ENCODE data around the gene ATP2A1. TPM values are rescaled to one million over a fixed set of nuclear protein-coding genes. Genes with fewer than 3 reads are reported as not detected.
A peak's percentile ranks its signal among the peaks of the same experiment; 100 is the strongest.

The ATP2A1 gene
- total RNA-seq, 2 donors from 2014 or later: 0.40 to 2.9 TPM

- H3K4me3 ChIP-seq: peak overlapping the region; percentile 97
- DNase-seq: peak; percentile 38
- no peaks in the 10 kb centered on the region for H3K27me3 ChIP-seq
- no peaks in the 10 kb centered on the region for H3K9me3 ChIP-seq
- peak overlapping the region; percentile 98 to 99 for H3K9ac ChIP-seq (ENCODE audit: low read depth in 2 of 2, low read length in 2 of 2)
- TF ChIP-seq, protein P1, sequence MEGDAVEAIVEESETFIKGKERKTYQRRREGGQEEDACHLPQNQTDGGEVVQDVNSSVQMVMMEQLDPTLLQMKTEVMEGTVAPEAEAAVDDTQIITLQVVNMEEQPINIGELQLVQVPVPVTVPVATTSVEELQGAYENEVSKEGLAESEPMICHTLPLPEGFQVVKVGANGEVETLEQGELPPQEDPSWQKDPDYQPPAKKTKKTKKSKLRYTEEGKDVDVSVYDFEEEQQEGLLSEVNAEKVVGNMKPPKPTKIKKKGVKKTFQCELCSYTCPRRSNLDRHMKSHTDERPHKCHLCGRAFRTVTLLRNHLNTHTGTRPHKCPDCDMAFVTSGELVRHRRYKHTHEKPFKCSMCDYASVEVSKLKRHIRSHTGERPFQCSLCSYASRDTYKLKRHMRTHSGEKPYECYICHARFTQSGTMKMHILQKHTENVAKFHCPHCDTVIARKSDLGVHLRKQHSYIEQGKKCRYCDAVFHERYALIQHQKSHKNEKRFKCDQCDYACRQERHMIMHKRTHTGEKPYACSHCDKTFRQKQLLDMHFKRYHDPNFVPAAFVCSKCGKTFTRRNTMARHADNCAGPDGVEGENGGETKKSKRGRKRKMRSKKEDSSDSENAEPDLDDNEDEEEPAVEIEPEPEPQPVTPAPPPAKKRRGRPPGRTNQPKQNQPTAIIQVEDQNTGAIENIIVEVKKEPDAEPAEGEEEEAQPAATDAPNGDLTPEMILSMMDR (IDR thresholded peaks at IDR 0.05): no peak
- peak overlapping the region; percentile 79 for H3K27ac ChIP-seq
- H3K36me3 ChIP-seq: peaks cover 17% of the 10 kb centered on the region
- peaks cover 8% of the 10 kb centered on the region for H3K4me1 ChIP-seq
- intact Hi-C loops (cut with DNase I): no loop called here
Measured at GRCh38 chr16:28845761-28846079, 32.6 kb upstream of the ATP2A1 start.

- Histone ChIP-seq H3K4me1 (peaks cover 8% of the 10 kb centered on the region), H3K9me3 (no peaks in the 10 kb centered on the region), H3K9ac (ENCODE audit: low read depth in 2 of 2, low read length in 2 of 2) (peak within 1 kb of the TSS; percentile 98 to 99), H3K27me3 (no peaks in the 10 kb centered on the region), H3K4me3 (peak within 1 kb of the TSS; percentile 97), H3K27ac (peak within 1 kb of the TSS; percentile 79), H3K36me3 (peaks cover 17% of the 10 kb centered on the region)
- intact Hi-C loops (cut with DNase I): no loop called here
- peak; percentile 97 for DNase-seq
- TF ChIP-seq, protein P1 (IDR thresholded peaks at IDR 0.05): peak; percentile 60
Measured at GRCh38 chr16:28846080-28846932, 32.0 kb upstream of the ATP2A1 start, which contains the start of gene TUFM. TSS of gene TUFM (minus strand) at chr16:28846348. CDS start at chr16:28846269, 79 bp downstream.

GRCh38 chr16:28846933-28847273, 31.4 kb upstream of the ATP2A1 start:
- no peak for DNase-seq
- H3K9me3 ChIP-seq: no peaks in the 10 kb centered on the region
- peak overlapping the region; percentile 97 to 99 for H3K9ac ChIP-seq (ENCODE audit: low read depth in 2 of 2, low read length in 2 of 2)
- peak overlapping the region; percentile 79 for H3K27ac ChIP-seq
- H3K27me3 ChIP-seq: no peaks in the 10 kb centered on the region
- TF ChIP-seq, protein P1 (IDR thresholded peaks at IDR 0.05): no peak
- peak overlapping the region; percentile 97 for H3K4me3 ChIP-seq
- intact Hi-C loops (cut with DNase I): no loop called here
- peaks cover 8% of the 10 kb centered on the region for H3K4me1 ChIP-seq
- H3K36me3 ChIP-seq: peaks cover 17% of the 10 kb centered on the region

DNA sequence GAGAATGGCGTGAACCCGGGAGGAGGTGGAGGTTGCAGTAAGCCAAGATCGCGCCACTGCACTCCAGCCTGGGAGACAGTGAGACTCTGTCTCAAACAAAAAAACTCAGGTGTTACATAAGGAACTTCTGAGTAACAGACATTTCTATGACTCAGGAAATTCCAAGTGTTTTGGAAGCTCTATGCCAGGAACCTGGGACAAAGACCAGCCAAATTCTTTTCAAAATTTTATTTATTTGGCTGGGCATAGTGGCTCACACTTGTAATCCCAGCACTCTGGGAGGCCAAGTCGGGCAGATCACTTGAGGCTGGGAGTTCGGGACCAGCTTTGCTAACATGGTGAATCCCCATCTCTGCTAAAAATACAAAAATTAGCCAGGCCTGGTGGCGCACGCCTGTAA, 19.9 kb upstream of the ATP2A1 start:
- no peak for DNase-seq
- no peak overlapping the region for H3K9ac ChIP-seq (ENCODE audit: low read depth in 2 of 2, low read length in 2 of 2)
- no peaks in the 10 kb centered on the region for H3K27me3 ChIP-seq
- intact Hi-C loops (cut with DNase I): no loop called here
- H3K9me3 ChIP-seq: no peaks in the 10 kb centered on the region
- no peak overlapping the region for H3K27ac ChIP-seq
- H3K4me1 ChIP-seq: no peaks in the 10 kb centered on the region
- H3K4me3 ChIP-seq: no peak overlapping the region
- TF ChIP-seq, protein P1 (IDR thresholded peaks at IDR 0.05): no peak
- no peaks in the 10 kb centered on the region for H3K36me3 ChIP-seq

DNA sequence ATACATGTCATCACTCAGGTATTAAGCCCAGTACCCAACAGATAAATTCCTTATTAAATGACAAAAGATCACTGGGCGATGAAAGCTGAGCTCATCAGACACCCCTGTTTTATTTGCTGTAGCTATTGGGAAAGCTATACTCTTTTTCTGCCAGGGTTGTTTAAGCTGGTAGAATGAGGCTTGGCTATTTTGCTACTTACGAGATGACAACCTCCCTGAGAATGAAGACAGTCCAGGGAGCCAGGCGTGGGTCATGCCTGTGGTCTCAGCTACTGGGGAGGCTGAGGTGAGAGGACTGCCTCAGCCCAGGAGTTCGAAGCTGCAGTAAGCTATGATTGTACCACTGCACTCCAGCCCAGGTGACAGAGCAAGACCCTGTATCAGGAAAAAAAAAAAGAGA, 19.0 kb upstream of the ATP2A1 start:
- no peaks in the 10 kb centered on the region for H3K27me3 ChIP-seq
- H3K4me1 ChIP-seq: peaks cover 1% of the 10 kb centered on the region
- no peak overlapping the region for H3K27ac ChIP-seq
- intact Hi-C loops (cut with DNase I): no loop called here
- no peak overlapping the region for H3K9ac ChIP-seq (ENCODE audit: low read depth in 2 of 2, low read length in 2 of 2)
- no peaks in the 10 kb centered on the region for H3K36me3 ChIP-seq
- H3K9me3 ChIP-seq: no peaks in the 10 kb centered on the region
- TF ChIP-seq, protein P1 (IDR thresholded peaks at IDR 0.05): no peak
- no peak overlapping the region for H3K4me3 ChIP-seq
- no peak for DNase-seq

All from colonic mucosa (tissue), 4 donors.